SK-N-SH (cell line): ENCODE results near the gene SLC11A1.

Experiments used
- CTCF ChIP-seq: fragments of 200-600 bp; sonication (generic); IDR thresholded peaks from 2 replicates; pipeline ENCODE4 v1.6.1; 2017; ENCODE audit warnings: antibody characterized with exemption, mild to moderate bottlenecking, moderate library complexity
- FOXM1 ChIP-seq: IDR thresholded peaks from 2 replicates; pipeline ENCODE4 v1.4.0; 2012; ENCODE audit warnings: low read depth, mild to moderate bottlenecking
- GABPA ChIP-seq: IDR thresholded peaks from 2 replicates; pipeline ENCODE4 v1.4.0; 2012; ENCODE audit warnings: low read depth, mild to moderate bottlenecking
- MAX ChIP-seq: IDR thresholded peaks from 2 replicates; pipeline ENCODE4 v1.4.0; 2012; ENCODE audit warnings: low read depth
- MEF2A ChIP-seq: IDR thresholded peaks from 2 replicates; pipeline ENCODE4 v1.4.0; 2012; ENCODE audit warnings: low read depth, borderline replicate concordance
- NFIC ChIP-seq: IDR thresholded peaks from 2 replicates; pipeline ENCODE4 v1.4.0; 2012; ENCODE audit warnings: borderline replicate concordance
- RFX5 ChIP-seq: IDR thresholded peaks from 2 replicates; pipeline ENCODE4 v1.6.1; 2012; ENCODE audit warnings: mild to moderate bottlenecking, improper control_type of control experiment, low read length
- SIN3A ChIP-seq: IDR thresholded peaks from 2 replicates; pipeline ENCODE4 v1.6.1; 2012; ENCODE audit warnings: low read depth, mild to moderate bottlenecking, low read length, moderate library complexity, borderline replicate concordance
- TCF12 ChIP-seq: IDR thresholded peaks from 2 replicates; pipeline ENCODE4 v1.4.0; 2012
- USF1 ChIP-seq: IDR thresholded peaks from 2 replicates; pipeline ENCODE4 v1.4.0; 2012; ENCODE audit warnings: low read depth, borderline replicate concordance

- no peak for TF ChIP-seq FOXM1
- TF ChIP-seq MAX = no peak
- no peak for TF ChIP-seq CTCF
- no peak for TF ChIP-seq SIN3A
- no peak for TF ChIP-seq NFIC
- TF ChIP-seq MEF2A = no peak
- no peak for TF ChIP-seq RFX5
- no peak for TF ChIP-seq TCF12
- TF ChIP-seq GABPA = no peak
- TF ChIP-seq USF1 = no peak
These were observed 37.2 kb upstream of the SLC11A1 start for GRCh38 chr2:218344755-218345417.
